Astrocyte (in vitro differentiated cells and primary cell): ENCODE results near the gene SLC27A2. TPM values are rescaled to one million over a fixed set of nuclear protein-coding genes. Genes with fewer than 3 reads are reported as not detected.

Experiments used
- DNase-seq: peaks from one replicate; pipeline ENCODE4 v3.0.0-alpha.2; 2010; ENCODE audit warnings: low read depth
- FAIRE-seq: peaks from 2 replicates; lab custom pipeline; 2011; peaks lifted over from hg19 to GRCh38; lab: Jason Lieb, UNC
- H2AFZ ChIP-seq: 2 replicates; pipeline ENCODE4 v1.6.0; 2012; ENCODE audit warnings: low read depth, low read length, inconsistent platforms
- H3K27ac ChIP-seq: 2 replicates; pipeline ENCODE4 v1.5.1; 2011; ENCODE audit warnings: low read depth, low read length, inconsistent platforms
- H3K27me3 ChIP-seq: 2 replicates; pipeline ENCODE4 v1.6.0; 2011; ENCODE audit warnings: low read length, inconsistent platforms; ENCODE audit not compliant: insufficient read depth
- H3K36me3 ChIP-seq: 2 replicates; pipeline ENCODE4 v1.5.1; 2011; ENCODE audit warnings: low read length, inconsistent platforms; ENCODE audit not compliant: insufficient read depth
- H3K4me1 ChIP-seq: 2 replicates; pipeline ENCODE4 v1.5.1; 2011; ENCODE audit warnings: low read length, inconsistent platforms; ENCODE audit not compliant: insufficient read depth
- H3K4me2 ChIP-seq: 2 replicates; pipeline ENCODE4 v1.6.0; 2012; ENCODE audit warnings: low read length, inconsistent platforms
- H3K4me3 ChIP-seq: 2 replicates; pipeline ENCODE4 v1.5.1; 2011; ENCODE audit warnings: low read depth, mild to moderate bottlenecking, low read length, inconsistent platforms; ENCODE audit not compliant: insufficient read depth
- H3K79me2 ChIP-seq: 2 replicates; pipeline ENCODE4 v1.6.0; 2012; ENCODE audit warnings: mild to moderate bottlenecking, low read length, inconsistent platforms; ENCODE audit not compliant: insufficient read depth
- H3K9ac ChIP-seq: 2 replicates; pipeline ENCODE4 v1.6.0; 2012; ENCODE audit warnings: mild to moderate bottlenecking, low read length, inconsistent platforms
- H3K9me3 ChIP-seq: 2 replicates; pipeline ENCODE4 v1.5.1; 2012; ENCODE audit warnings: low read depth, mild to moderate bottlenecking, low read length, inconsistent platforms; ENCODE audit not compliant: insufficient read depth
- H4K20me1 ChIP-seq: 2 replicates; pipeline ENCODE4 v1.6.0; 2012; ENCODE audit warnings: low read length, inconsistent platforms; ENCODE audit not compliant: insufficient read depth
- H3K27ac Mint-ChIP-seq: one replicate; pipeline ENCODE4 v1.8.0; 2021; ENCODE audit warnings: mild to moderate bottlenecking, mixed read lengths; ENCODE audit not compliant: unreplicated experiment
- H3K27me3 Mint-ChIP-seq: one replicate; pipeline ENCODE4 v1.8.0; 2021; ENCODE audit warnings: low read depth, mixed read lengths; ENCODE audit not compliant: unreplicated experiment
- H3K36me3 Mint-ChIP-seq: one replicate; pipeline ENCODE4 v1.8.0; 2021; ENCODE audit warnings: low read depth, mixed read lengths; ENCODE audit not compliant: unreplicated experiment
- H3K4me1 Mint-ChIP-seq: one replicate; pipeline ENCODE4 v1.8.0; 2021; ENCODE audit warnings: low read depth, mixed read lengths; ENCODE audit not compliant: unreplicated experiment
- H3K4me3 Mint-ChIP-seq: one replicate; pipeline ENCODE4 v1.8.0; 2021; ENCODE audit warnings: mild to moderate bottlenecking, moderate library complexity, mixed read lengths; ENCODE audit not compliant: unreplicated experiment
- H3K9me3 Mint-ChIP-seq: one replicate; pipeline ENCODE4 v1.8.0; 2021; ENCODE audit warnings: mild to moderate bottlenecking, mixed read lengths; ENCODE audit not compliant: unreplicated experiment
- CTCF ChIP-seq: IDR thresholded peaks from 2 replicates; pipeline ENCODE4 v1.5.1; 2011; ENCODE audit warnings: low read depth, mild to moderate bottlenecking, inconsistent platforms, low read length, moderate library complexity; ENCODE audit not compliant: insufficient read depth
- EZH2 ChIP-seq: IDR thresholded peaks from 2 replicates; pipeline ENCODE4 v1.6.1; 2012; ENCODE audit warnings: mild to moderate bottlenecking, low read length, inconsistent platforms; ENCODE audit not compliant: insufficient read depth
- total RNA-seq: library from RNA; stranded (reverse); gene quantifications from 2 replicates; pipeline ENCODE4 v1.2.1, GENCODE V29; 2021

The SLC27A2 gene
- total RNA-seq, 1 donor from 2014 or later = 0.82 TPM

- Histone ChIP-seq H2AFZ (no peak overlapping the region), H4K20me1 (no peaks in the 10 kb centered on the region), H3K36me3 (no peaks in the 10 kb centered on the region), H3K4me3 (no peak overlapping the region), H3K79me2 (no peaks in the 10 kb centered on the region), H3K27ac (no peak overlapping the region), H3K9ac (no peak overlapping the region), H3K9me3 (no peaks in the 10 kb centered on the region), H3K4me1 (no peaks in the 10 kb centered on the region), H3K4me2 (no peak overlapping the region), H3K27me3 (peaks cover 4% of the 10 kb centered on the region)
- TF ChIP-seq CTCF = no peak
- TF ChIP-seq EZH2 = no peak
- Mint-ChIP-seq H3K27ac (peak overlapping the region; percentile 21), H3K27me3 (no peaks in the 10 kb centered on the region), H3K4me1 (peaks cover 6% of the 10 kb centered on the region), H3K4me3 (no peak overlapping the region), H3K36me3 (no peaks in the 10 kb centered on the region), H3K9me3 (no peaks in the 10 kb centered on the region)
- FAIRE-seq (no peak), DNase-seq (no peak)
Observed at GRCh38 chr15:50222181-50222580, 40.2 kb downstream of the SLC27A2 start.

DNA sequence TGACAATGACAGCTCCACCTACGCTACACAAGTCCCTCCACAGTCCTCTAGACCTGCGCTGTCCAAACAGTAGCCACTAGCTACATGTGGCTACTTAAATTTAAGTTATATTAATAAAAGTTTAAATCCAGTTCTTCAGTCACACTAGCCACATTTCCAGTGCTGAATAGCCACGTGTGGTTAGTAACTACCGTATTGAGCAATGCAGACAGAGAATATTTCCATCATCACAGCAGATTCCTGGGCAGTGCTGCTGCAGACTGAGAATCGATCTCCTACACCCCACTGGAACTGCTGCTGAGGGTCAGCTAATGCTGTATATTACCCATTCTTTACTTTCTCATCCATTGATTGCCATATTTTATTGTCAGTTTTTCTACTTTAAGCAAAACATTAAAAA lies 42.6 kb downstream of the SLC27A2 start:
- Mint-ChIP-seq H3K27me3 (no peaks in the 10 kb centered on the region), H3K27ac (no peak overlapping the region), H3K4me3 (no peak overlapping the region), H3K36me3 (no peaks in the 10 kb centered on the region), H3K4me1 (peaks cover 2% of the 10 kb centered on the region), H3K9me3 (no peaks in the 10 kb centered on the region)
- H3K4me2 ChIP-seq = no peak overlapping the region
- no peak overlapping the region for H3K9ac ChIP-seq
- no peak for TF ChIP-seq CTCF
- TF ChIP-seq EZH2 = no peak
- H3K9me3 ChIP-seq = no peaks in the 10 kb centered on the region
- no peak overlapping the region for H2AFZ ChIP-seq
- FAIRE-seq (no peak), DNase-seq (peak; percentile 18)
- no peaks in the 10 kb centered on the region for H3K4me1 ChIP-seq
- H3K36me3 ChIP-seq = no peaks in the 10 kb centered on the region
- H4K20me1 ChIP-seq = no peaks in the 10 kb centered on the region
- no peak overlapping the region for H3K27ac ChIP-seq
- H3K4me3 ChIP-seq = no peak overlapping the region
- peaks cover 8% of the 10 kb centered on the region for H3K27me3 ChIP-seq
- no peaks in the 10 kb centered on the region for H3K79me2 ChIP-seq

- H3K9me3 Mint-ChIP-seq = no peaks in the 10 kb centered on the region
- H2AFZ ChIP-seq = no peak overlapping the region
- DNase-seq (no peak), FAIRE-seq (no peak)
- peaks cover 7% of the 10 kb centered on the region for H3K27me3 ChIP-seq
- no peaks in the 10 kb centered on the region for H3K36me3 ChIP-seq
- TF ChIP-seq CTCF (no peak), EZH2 (no peak)
- H4K20me1 ChIP-seq = no peaks in the 10 kb centered on the region
- H3K4me2 ChIP-seq = no peak overlapping the region
- no peaks in the 10 kb centered on the region for H3K4me1 ChIP-seq
- peaks cover 2% of the 10 kb centered on the region for H3K4me1 Mint-ChIP-seq
- no peak overlapping the region for H3K4me3 ChIP-seq
- H3K4me3 Mint-ChIP-seq = no peak overlapping the region
- no peak overlapping the region for H3K27ac Mint-ChIP-seq
- H3K9ac ChIP-seq = no peak overlapping the region
- no peaks in the 10 kb centered on the region for H3K36me3 Mint-ChIP-seq
- H3K27me3 Mint-ChIP-seq = no peaks in the 10 kb centered on the region
- no peak overlapping the region for H3K27ac ChIP-seq
- no peaks in the 10 kb centered on the region for H3K79me2 ChIP-seq
- H3K9me3 ChIP-seq = no peaks in the 10 kb centered on the region
Observed at GRCh38 chr15:50225057-50225456, 43.1 kb downstream of the SLC27A2 start.
